ENCODE results near the gene MXRA8.
A peak's percentile ranks its signal among the peaks of the same experiment; 100 is the strongest.
"Not testable (repeated sequence)": the region's sequence is repeated elsewhere in the genome, so short reads cannot be mapped to it uniquely, and the experiment has no call there.

The MXRA8 gene

DNA sequence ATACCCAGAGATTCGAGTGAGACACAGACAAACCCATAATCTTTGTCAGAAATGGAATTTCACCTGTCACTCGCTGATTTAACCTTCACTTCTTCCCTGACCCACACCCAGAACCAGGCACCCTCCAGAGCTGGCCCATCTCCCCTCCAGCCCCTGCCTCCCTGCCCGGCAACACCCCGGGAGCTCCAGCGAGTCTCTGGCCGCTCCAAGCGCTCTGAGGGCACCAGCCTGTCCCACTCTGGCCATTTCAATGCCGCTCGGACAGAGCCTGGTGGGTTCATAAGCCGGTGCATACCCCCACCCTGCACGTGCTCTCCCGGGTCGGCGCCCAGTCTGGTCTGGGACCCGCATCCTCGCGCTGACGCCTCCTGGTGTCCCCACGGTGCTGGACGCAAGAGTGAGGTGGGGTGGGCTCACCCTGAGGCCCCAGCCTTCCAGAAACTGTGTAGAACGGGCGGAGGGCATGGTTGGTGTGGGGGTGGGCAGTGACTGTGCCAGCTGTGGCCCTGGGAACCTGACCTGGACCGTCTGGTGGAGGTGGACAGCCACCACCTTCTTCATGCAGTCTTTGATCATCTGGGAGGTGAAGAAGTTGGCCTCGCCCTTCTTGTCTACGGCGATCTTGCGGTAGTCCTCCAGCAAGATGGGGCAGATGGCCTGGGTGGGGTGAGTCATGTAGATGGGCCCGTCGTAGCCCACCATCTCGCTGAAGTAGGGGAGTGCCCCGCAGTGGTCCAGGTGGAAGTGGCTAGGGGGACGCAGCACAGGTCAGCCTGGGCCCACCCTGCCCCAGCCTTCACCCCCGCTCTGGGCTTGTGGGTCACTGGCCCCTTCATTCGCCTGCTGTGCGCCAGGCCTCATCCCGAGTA lies 39.3 kb downstream of the MXRA8 start:
- DNase-seq (ENCODE audit: low read depth) = no peak

DNA sequence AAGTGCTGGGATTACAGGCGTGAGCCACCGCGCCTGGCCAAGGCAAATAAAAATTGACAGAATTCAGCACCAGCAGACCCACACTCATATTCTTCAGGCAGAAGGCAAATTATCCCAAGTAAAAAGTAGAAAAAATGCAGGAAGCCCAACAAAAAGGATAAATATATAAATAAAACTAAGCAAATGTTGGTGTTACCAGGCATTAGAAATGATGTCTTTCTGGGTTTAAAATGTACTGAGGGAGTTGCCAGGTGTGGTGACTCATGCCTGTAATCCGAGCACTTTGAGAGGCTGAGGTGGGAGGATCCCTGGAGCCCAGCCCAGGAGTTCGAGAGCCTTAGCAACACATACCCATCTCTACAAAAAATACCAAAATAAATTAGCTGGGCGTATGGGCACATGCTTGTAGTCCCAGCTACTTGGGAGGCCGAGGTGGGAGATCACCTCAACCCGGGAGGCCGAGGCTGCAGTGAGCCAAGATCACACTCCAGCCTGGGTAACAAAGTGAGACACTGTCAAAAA lies 40.2 kb downstream of the MXRA8 start:
- DNase-seq (ENCODE audit: low read depth) = no peak

DNA sequence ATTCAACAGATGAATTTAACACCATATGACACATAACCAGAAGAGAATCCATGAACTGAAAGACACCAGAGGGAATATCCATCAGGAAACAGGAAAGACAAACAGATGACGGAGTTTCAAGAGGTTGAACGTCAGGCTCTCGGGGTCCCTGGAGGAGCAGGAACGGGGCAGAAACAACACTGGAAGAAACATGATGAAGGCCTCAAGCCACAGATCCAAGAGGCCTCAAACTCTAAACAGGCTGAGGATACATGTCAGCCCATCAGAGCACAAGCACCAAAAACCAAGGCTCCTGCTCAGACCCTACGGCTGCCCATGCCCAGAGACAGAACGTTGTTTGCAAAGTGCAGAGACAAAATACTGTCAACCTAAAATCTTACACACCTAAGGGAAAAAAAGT lies 40.9 kb downstream of the MXRA8 start:
- DNase-seq (ENCODE audit: low read depth) = no peak

DNA sequence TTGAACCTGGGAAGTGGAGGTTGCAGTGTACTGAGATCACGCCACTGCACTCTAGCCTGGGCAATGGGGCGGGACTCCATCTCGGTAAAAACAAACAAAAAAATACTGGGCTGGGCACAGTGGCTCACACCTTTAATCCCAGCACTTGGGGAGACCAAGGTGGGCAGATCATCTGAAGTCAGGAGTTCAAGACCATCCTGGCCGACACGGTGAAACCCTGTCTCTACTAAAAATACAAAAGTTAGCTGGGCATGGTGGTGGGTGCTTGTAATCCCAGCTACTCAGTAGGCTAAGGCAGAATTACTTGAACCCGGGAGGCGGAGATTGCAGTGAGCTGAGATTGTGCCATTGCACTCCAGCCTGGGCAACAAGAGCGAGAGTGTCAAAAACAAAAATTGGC lies 42.2 kb downstream of the MXRA8 start:
- DNase-seq (ENCODE audit: low read depth) = not testable (repeated sequence)

DNA sequence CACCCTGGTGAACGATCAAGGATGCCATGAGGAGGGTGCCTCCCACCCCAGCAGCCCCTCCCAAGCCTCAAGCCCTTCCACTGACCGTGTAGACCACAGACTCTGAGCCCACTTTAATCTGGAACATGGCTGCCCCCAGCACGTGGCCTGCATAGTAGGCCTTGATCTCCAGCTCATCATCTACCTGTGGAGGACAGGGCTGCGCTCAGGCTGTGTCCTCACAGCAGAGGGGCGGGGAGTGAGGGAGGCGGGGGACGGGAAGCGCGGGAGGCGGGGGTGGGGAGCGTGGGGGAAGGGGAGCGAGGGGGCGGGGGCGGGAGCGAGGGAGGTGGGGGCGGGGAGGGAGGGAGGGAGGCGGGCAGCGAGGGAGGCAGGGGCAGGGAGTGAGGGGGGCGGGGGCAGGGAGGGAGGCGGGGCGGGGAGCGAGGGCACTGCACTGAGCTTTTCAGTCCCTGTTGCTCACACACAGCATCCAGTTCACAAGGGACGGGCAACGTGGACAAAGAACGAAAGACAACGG lies 42.9 kb downstream of the MXRA8 start:
- DNase-seq (ENCODE audit: low read depth) = no peak

DNA sequence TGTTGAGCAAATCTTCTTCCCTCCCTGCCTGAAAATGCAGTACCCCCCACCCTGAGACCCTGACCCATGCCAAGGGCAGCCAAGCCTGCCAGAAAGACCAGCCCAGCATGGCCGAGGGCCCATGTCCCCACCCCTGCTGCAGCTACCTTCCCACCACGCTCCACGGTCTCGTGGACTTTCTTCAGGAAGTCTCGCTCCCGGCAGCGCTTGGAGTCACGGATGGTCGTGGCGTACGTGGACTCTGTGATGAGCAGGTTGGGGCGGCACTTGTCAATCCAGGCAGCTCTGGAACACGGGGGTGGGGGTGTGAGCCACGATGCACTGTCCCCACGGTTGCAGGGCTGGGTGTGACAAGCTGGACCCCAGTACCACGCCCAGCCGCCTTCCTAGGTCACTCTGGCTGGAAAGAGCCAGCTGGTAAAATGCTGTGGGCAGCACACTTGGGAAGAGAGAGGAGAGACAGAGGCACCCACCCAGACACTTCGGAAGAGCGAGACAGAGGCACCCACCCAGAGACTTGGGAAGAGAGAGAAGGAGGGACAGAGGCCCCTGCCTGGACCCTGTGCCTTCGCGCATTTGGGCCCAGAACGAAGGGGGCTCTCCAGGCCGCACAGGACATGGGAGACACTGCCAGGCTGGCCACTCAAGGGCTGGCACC lies 43.5 kb downstream of the MXRA8 start:
- no peak for DNase-seq (ENCODE audit: low read depth)

DNA sequence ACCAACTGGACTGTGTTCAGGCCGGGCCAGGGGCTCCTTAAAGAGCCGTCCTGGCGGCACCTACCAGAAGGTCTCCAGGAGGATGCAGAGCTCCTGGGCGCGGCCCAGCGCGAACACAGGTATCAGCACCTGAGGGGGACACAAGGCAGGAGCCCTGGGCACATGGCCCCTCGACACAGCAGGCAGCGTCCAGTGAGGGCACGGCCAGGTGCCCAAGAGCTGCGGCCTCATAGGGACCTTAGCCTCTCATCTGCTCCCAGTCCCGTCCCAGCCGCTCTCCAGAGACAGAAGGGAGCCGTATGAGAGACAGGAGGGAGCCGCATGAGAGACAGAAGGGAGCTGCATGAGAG lies 44.1 kb downstream of the MXRA8 start:
- no peak for DNase-seq (ENCODE audit: low read depth)

DNA sequence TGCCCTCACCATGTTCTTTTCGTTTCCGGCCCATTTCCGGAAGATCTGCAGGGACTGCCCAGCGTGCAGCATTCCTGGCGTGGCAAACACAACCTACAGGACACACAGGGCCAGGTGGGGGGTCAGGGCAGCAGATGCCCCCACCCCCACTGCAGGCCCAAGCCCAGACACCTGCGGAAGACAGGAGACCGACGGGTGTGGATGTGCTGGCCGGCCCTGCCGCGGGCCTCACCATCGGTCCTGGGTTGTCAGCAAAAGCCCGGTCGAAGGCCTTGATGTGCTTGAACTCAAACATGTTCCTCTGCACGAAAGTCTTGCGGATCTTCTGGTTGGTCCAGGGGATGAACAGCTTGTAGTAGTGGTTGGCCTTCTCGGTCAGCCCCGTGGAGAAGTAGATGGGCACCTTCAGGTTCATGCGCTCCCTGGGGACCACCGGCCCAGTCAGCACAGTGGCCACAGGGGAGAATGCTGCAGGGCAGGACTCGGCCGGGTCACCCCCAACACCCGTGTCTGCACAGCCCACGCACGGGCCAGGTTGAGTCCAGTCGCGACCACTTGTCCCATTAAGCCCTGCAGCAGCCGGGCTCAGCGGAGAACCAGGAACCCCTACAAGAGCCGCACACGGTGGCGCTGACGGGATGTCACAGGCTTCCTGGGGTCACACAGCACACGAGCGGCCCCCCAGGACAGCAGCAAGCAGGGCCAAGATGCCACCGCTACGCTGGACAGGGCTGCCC lies 44.7 kb downstream of the MXRA8 start:
- DNase-seq (ENCODE audit: low read depth) = no peak

DNA sequence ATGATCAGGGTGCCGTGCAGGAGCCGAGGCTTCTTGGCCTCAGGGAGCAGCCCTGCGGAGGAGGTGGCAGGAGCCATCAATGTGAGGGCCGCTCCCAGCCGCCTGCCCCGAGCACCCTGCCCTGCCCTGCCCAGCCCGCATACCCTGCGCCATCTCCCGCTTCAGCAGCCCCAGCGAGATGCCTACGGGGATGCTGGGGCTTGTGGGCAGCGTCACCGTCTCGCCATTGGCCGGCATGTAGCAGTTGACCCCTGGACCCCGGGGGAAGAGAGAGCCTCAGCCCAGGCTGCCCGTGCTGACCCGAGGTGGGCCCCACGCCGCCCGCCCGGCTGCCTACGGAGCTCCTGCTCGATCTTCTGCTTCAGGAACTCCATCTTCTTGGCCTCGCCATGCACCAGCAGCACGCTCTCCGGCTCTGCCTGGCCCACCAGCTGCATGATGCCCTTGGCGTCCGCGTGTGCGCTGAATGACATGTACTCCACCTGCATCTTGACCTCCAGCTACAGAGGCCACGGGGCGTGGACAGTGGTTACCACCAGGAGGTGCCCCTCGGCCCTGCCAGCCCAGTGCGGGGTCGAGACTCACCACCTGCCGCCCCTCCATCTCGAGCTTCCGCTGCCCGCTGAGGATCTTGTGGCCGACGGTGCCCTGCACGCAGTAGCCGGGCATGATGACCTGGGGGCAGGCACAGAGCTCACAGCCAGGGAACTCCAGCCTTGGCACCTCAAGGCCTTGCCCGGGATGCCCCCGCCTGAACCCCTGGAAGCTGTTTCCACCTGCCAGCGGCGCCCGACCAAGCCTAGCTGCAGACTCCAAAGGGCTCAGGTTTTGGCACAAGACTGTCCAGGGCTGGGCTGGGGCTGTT lies 45.7 kb downstream of the MXRA8 start:
- no peak for DNase-seq (ENCODE audit: low read depth)

DNA sequence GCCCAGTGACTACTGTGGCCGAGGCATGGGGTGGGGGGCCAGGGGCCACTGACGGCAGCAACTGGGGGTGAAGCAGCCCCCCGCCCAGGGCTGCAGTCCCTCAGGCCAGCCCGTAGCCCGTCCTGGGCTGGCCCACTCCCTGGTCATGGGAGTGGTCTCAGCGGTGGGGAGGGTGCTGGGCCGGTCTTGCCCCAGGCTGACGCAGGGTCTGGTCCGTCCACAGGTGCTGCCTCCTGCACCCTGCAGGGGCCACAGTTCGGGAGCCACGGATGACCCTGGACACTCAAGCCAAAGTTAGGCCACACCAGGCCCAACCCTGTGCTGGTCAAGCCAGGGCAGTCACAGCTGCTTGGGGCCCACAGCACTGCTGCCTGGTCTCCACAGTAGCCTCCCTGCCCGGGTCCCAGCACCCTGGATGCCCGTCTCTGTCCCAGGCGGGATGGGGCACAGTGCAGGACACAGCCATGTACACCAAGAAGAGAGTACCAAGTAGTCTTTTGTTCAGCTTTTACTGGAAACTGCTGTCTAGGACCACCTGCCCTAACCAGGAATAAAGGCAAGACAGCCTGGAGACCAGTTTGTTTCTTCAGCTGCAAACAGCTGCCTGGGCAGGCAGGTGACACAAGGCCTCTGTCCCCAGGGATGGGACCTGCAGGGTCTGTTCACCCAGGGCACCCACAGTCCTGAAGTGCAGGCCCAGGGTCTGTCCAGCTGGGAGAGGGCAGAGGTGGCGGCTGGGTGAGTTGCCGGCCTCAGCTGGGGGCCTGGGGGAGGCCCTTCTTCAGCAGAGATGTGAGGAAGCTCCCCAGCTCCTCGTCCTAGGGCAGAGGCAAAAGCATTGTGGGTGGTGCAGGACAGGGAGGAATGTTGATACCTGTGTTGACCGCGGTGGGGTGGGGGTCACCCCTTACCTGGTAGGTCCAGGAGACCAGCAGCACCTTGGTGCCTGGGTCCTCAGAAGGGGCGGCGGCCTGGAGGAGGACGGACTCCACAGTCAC lies 46.9 kb downstream of the MXRA8 start:
- DNase-seq (ENCODE audit: low read depth) = no peak

DNA sequence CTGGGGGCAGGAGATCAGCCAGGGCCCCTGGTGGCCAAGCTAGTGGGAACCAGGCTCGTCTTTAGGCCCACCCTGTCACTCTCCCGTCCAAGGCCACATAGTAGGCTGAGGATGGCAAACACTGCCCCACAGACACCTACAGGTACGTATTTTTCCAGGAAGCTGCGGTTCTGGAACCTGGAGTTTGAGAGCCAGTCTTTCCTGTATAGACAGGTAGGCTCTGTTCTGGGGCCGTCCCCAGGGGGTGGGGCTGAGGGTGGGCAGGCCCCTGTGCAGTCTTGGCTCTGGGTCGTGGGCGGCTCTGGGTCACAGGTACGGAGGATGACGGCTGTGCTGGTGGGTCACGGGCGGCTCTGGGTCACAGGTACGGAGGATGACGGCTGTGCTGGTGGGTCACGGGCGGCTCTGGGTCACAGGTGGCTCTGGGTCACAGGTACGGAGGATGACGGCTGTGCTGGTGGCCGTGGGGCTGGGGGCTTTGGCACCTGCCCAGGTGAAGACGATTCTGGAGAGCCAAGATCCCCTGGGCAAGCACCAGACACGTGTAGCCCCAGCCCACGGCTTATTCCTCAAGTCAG lies 47.8 kb downstream of the MXRA8 start:
- no peak for DNase-seq (ENCODE audit: low read depth)

DNA sequence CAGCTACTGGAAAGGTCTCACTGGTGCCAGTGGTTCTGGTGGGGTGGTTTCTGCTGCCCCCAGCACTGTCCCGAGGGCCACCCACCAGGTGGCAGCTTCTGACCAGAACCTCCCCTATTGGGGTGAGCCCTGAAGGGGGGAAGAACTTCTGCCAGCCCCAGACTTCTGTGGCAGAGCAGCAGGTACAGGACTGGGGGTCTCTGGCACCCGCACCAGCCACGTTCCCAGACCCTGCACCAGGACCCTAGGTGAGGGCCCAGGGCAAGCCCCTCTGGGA lies 48.3 kb downstream of the MXRA8 start:
- no peak for DNase-seq (ENCODE audit: low read depth)

DNA sequence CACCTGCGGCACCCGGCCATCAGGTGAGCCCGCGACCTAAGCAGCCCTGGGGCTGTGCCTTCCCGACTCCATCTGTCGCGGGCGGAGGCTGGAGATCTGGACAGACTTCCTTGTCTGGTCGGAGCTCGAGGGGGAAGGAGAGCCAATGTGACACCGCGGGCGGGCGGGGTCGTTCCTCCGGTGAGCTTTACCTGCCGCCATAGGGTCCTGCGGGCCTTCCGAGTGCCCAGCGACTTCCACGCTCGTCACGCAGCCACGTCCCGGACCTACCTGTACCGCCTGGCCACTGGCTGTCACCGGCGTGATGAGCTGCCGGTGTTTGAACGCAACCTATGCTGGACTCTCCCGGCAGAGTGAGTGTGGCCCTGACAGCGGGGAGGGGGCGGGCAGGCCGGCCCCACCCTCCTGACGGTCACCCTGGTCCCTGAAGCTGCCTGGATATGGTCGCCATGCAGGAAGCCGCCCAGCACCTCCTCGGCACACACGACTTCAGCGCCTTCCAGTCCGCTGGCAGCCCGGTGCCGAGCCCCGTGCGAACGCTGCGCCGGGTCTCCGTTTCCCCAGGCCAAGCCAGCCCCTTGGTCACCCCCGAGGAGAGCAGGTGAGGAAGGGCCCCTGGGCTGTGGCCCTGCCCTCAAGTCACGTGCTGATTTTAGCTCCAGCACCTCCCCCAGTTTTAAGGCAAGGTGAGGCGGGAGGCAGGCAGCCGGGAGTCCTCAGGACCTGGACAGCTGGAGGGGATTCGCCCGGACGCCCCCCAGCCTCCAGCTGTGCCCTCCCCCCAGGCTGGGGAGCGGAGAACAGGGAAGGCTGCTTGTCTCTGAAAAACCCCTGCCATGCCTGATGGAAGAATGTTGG lies 48.9 kb downstream of the MXRA8 start:
- DNase-seq (ENCODE audit: low read depth) = no peak

DNA sequence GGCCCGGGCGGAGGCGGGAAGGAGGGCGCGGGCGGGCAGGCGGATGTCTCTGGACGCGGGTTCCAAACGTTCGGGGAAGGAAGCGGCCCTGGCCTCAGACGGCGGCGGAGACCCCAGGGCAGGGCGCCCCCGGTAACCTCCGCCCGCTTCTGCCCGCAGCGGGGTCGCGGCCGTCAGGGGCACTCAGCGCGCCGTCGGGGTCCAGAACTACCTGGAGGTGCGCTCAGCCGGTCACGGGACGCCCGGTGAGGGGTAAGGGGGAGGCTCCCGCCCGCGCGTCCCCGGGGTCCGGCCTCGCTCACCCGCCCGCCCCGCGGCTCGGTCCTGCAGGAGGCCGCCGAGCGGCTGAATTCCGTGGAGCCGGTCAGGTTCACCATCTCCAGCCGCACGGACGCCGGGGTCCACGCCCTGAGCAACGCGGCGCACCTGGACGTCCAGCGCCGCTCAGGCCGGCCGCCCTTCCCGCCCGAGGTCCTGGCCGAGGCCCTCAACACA lies 49.6 kb downstream of the MXRA8 start:
- no peak for DNase-seq (ENCODE audit: low read depth)

DNA sequence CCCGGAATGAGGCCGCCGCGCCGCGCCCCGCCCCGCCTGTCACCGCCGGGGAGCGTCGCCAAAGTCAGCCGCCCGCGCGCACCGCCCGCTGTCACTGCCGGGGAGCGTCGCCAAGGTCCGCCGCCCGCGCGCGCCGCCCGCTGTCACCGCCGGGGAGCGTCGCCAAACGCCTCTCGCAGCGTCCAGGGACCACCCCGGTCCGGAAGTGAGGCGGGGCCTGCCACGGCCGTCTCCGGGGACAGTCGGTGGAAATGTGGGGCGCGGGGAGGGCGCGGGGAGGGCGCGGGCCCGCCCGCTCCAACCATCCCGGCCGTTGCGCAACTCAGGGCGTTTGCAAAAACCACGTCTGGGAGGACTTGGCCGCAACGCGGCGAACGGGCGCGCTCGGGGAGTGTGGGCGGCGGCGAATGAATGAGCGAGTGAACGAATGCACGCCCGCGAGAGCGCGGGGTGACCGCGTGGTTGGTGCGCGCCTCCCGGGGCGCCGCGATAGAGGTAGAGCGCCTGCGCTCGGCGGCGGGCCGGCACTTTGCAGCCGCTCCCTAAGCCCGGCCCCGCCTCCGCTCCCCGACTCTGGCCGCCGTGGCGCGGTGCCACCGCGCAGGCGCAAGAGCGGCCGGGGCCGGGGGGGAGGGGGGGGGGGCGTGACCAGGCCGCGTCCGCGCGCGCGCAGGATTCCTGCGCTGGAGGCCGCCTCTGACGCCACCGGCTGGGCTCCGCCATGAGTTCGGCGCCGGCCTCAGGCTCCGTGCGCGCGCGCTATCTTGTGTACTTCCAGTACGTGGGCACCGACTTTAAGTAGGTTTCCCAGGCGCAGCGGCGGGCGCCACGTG lies 50.2 kb downstream of the MXRA8 start, which contains the start of the genes ACAP3 and PUSL1:
TSS of gene ACAP3 (minus strand) at position 8 of the 833 bp plus-strand sequence. CDS start 115 bp downstream, outside the sequence.
TSS of gene PUSL1 (plus strand) at position 675 of the 833 bp plus-strand sequence. CDS start at position 722, 47 bp downstream.
- peak; percentile 91 for DNase-seq (ENCODE audit: low read depth)

DNA sequence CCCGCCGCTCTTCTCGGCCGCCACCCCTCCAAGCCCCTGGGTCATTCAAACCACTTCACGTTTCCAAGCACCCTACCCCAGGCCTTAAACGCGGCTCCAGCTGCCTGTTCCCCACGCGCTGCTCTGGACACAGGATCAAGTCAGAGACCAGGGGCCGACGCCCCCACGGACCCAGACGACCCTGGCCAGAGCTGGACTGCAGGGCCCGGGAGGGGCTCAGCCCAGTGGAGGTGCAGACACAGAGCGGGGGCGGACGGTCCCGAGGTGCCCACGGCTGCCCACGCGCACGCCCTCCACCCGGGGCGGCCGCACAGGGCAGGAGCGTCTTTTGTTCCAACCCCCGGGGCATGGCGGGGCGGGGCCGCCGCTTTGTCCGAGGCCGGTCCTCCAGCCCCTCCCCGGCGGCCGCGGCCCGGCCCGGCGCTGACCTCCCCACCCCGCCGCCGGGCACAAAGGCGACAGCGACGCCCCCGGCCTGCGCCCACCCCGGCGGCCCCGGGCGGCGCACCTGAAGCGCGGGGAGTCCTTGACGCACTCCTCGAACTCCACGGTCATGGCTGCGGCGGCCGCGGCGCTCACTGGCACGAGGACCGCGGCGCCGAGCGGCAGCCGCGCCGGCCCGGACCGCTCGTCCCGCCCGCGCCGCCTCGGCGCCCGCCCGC lies 51.0 kb downstream of the MXRA8 start:
- DNase-seq (ENCODE audit: low read depth) = no peak

DNA sequence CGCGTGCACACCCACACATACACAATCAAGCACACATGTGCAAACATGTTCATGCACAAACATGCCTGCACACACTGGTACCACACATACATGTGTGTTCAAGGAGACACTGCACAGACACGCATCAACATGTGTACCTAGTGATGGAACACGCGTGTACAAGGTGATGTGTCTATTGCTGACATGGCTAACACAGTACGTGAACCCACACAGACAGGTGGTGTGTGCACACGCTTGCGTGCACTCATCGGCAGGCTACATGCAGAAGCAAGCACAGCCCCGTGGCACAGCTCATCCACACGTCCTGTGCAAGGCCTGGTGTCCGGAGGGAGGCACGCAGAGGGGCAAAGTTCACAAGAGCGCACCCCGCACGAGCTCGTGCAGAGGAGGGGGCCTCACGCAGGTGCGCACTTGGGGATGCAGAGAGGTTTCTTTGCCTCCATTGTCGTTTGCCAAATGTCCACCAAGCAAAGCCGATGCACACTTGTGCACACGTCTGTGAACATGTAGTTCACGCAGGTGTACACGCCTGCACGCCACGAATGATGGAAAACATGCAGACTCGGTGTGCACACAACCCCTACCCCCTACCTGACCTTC lies 51.6 kb downstream of the MXRA8 start:
- DNase-seq (ENCODE audit: low read depth) = no peak
